CD4-positive, alpha-beta memory T cell (primary cell): ENCODE results near the gene BEND7. TPM values are rescaled to one million over a fixed set of nuclear protein-coding genes. Genes with fewer than 3 reads are reported as not detected.

Source experiments
- CTCF ChIA-PET: fragments of 350-600 bp; sonication (Branson Sonifier 250); formaldehyde crosslinking; loops from one replicate; lab custom pipeline; 2021; ENCODE audit warnings: inconsistent platforms; ENCODE audit not compliant: partially characterized antibody; lab: Charles Lee
- POLR2A ChIA-PET: fragments of 350-600 bp; sonication (Branson Sonifier 250); formaldehyde crosslinking; loops from one replicate; lab custom pipeline; 2021; ENCODE audit not compliant: partially characterized antibody; lab: Charles Lee
- DNase-seq, 5 donors: peaks; one replicate each; pipeline versions ENCODE4 v3.0.0 to v3.0.0-alpha.2; 2020 to 2022; ENCODE audit warnings: mixed read lengths in 1 of 5
- H3K27ac ChIP-seq: one replicate; pipeline ENCODE4 v1.7.0; 2013; ENCODE audit warnings: low read depth, low read length
- H3K27me3 ChIP-seq: 2 replicates; pipeline ENCODE4 v1.7.0; 2013; ENCODE audit warnings: mild to moderate bottlenecking, low read length, moderate library complexity; ENCODE audit not compliant: insufficient read depth
- H3K36me3 ChIP-seq: 2 replicates; pipeline ENCODE4 v1.7.0; 2013; ENCODE audit warnings: mild to moderate bottlenecking, low read length, moderate library complexity; ENCODE audit not compliant: insufficient read depth
- H3K4me1 ChIP-seq: 2 replicates; pipeline ENCODE4 v1.7.0; 2013; ENCODE audit warnings: mild to moderate bottlenecking, low read length, moderate library complexity; ENCODE audit not compliant: insufficient read depth
- H3K4me3 ChIP-seq, 2 donors: one replicate each; pipeline ENCODE4 v1.7.0; 2013; ENCODE audit warnings: low read length in 2 of 2, mild to moderate bottlenecking in 1 of 2
- H3K9me3 ChIP-seq, 2 donors: one replicate each; pipeline ENCODE4 v1.7.0; 2013; ENCODE audit warnings: low read length in 2 of 2, control low read depth in 1 of 2; ENCODE audit not compliant: control insufficient read depth in 1 of 2
- H3K27ac Mint-ChIP-seq, 7 donors: one replicate each; pipeline ENCODE4 v1.8.0; 2020 to 2021; ENCODE audit warnings: mixed read lengths in 7 of 7, mild to moderate bottlenecking in 6 of 7, inconsistent platforms in 3 of 7, moderate library complexity in 3 of 7
- H3K27me3 Mint-ChIP-seq, 2 donors: one replicate each; pipeline ENCODE4 v1.8.0; 2020 to 2021; ENCODE audit warnings: mixed read lengths in 2 of 2
- H3K36me3 Mint-ChIP-seq, 2 donors: one replicate each; pipeline ENCODE4 v1.8.0; 2020 to 2021; ENCODE audit warnings: mixed read lengths in 2 of 2, inconsistent platforms in 1 of 2, mild to moderate bottlenecking in 1 of 2
- H3K4me1 Mint-ChIP-seq, 4 donors: one replicate each; pipeline ENCODE4 v1.8.0; 2020 to 2021; ENCODE audit warnings: mixed read lengths in 4 of 4, mild to moderate bottlenecking in 1 of 4
- H3K4me3 Mint-ChIP-seq, 8 donors: one replicate each; pipeline ENCODE4 v1.8.0; 2020 to 2021; ENCODE audit warnings: mixed read lengths in 8 of 8, mild to moderate bottlenecking in 7 of 8, moderate library complexity in 6 of 8, inconsistent platforms in 3 of 8
- H3K9me3 Mint-ChIP-seq, 8 donors: one replicate each; pipeline ENCODE4 v1.8.0; 2020 to 2021; ENCODE audit warnings: mixed read lengths in 8 of 8, mild to moderate bottlenecking in 5 of 8, inconsistent platforms in 3 of 8, moderate library complexity in 1 of 8
- intact Hi-C: fragments of 100-400 bp; cut with micrococcal nuclease; formaldehyde crosslinking; loops from one replicate; pipeline ENCODE4 v1.15.1; 2023
- polyA plus RNA-seq, 2 donors: library from polyadenylated mRNA; unstranded; fragments of 300-500 nt; fragmentation: Illumina TruSeq; gene quantifications; one replicate each; pipeline ENCODE4 v1.2.3, GENCODE V29; 2021
- total RNA-seq, 2 experiments: library from RNA; stranded (reverse); gene quantifications; one replicate each; pipeline ENCODE4 v1.2.3, GENCODE V29; 2021

Gene BEND7
- total and polyA plus RNA-seq, 4 experiments from 2014 or later = not detected

DNA sequence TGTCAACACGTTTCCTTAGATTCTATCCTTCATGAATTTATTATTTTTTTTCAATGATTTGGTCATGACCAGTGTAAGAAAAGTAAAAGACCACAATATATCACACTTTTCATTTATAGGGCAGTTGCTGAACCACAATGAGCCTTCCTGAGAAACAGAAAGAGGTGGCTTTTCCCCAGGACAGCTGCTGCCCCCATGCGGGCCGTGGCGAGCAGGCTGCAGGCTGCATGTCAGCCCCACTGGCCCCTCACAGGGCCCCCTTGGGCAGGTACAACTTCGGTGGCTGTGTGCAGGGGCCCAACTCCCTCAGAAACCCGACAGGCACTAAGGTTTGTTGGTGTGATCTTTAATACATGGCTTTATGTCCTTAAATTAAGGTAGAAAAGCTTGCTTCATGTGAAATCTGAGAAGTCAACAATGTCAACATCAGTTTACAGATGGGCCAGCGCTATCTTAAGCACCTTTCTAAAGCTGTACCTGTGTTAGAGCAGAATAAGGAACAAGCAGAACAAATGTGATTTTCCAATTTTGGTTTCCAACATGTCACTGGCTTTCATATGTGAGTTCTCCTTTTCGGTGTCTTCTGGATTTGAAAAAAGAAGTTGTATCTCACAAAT lies 10.6 kb downstream of the BEND7 start:
- Histone ChIP-seq H3K27ac (no peak overlapping the region), H3K4me1 (no peaks in the 10 kb centered on the region), H3K27me3 (no peaks in the 10 kb centered on the region), H3K36me3 (no peaks in the 10 kb centered on the region), H3K4me3 (no peak overlapping the region), H3K9me3 (no peaks in the 10 kb centered on the region)
- Mint-ChIP-seq H3K27me3 (peaks cover 18 to 30% of the 10 kb centered on the region in 2 donors), H3K9me3 (no peaks in the 10 kb centered on the region), H3K4me3 (no peak overlapping the region), H3K36me3 (no peaks in the 10 kb centered on the region), H3K27ac (no peak overlapping the region), H3K4me1 (no peaks in the 10 kb centered on the region)
- ChIA-PET CTCF (interaction anchor here (0.9 kb wide), 1 partner anchor 18 kb away, joined by 3 read pairs; no protein-coding TSS in a partner anchor), POLR2A (no interaction called here)
- DNase-seq = no peak
- intact Hi-C loops = no loop called here

- H3K27me3 Mint-ChIP-seq = peaks cover 18 to 27% of the 10 kb centered on the region in 2 donors
- H3K27ac Mint-ChIP-seq = no peak overlapping the region
- CTCF ChIA-PET = no interaction called here
Measured at GRCh38 chr10:13517675-13518074, 11.1 kb downstream of the BEND7 start.

GRCh38 chr10:13516176-13516575 lies 12.6 kb downstream of the BEND7 start:
- ChIA-PET POLR2A (no interaction called here), CTCF (no interaction called here)
- Mint-ChIP-seq H3K27ac (no peak overlapping the region), H3K36me3 (no peaks in the 10 kb centered on the region), H3K4me3 (no peak overlapping the region), H3K4me1 (no peaks in the 10 kb centered on the region), H3K27me3 (peaks cover 14 to 24% of the 10 kb centered on the region in 2 donors), H3K9me3 (no peaks in the 10 kb centered on the region)
- intact Hi-C loops = no loop called here
- no peak overlapping the region for H3K4me3 ChIP-seq
- H3K9me3 ChIP-seq = no peaks in the 10 kb centered on the region
- no peak for DNase-seq
- H3K4me1 ChIP-seq = no peaks in the 10 kb centered on the region
- no peaks in the 10 kb centered on the region for H3K36me3 ChIP-seq
- no peaks in the 10 kb centered on the region for H3K27me3 ChIP-seq
- no peak overlapping the region for H3K27ac ChIP-seq

More at GRCh38 chr10:13517675-13518074, 11.1 kb downstream of the BEND7 start:
- no peaks in the 10 kb centered on the region for H3K36me3 ChIP-seq
- no peaks in the 10 kb centered on the region for H3K9me3 Mint-ChIP-seq
- H3K4me1 ChIP-seq = no peaks in the 10 kb centered on the region
- intact Hi-C loops = no loop called here
- H3K27me3 ChIP-seq = no peaks in the 10 kb centered on the region
- H3K9me3 ChIP-seq = no peaks in the 10 kb centered on the region
- POLR2A ChIA-PET = no interaction called here
- no peak overlapping the region for H3K4me3 Mint-ChIP-seq
- H3K4me1 Mint-ChIP-seq = no peaks in the 10 kb centered on the region
- H3K4me3 ChIP-seq = no peak overlapping the region
- no peak overlapping the region for H3K27ac ChIP-seq
- no peaks in the 10 kb centered on the region for H3K36me3 Mint-ChIP-seq
- DNase-seq = no peak

DNA sequence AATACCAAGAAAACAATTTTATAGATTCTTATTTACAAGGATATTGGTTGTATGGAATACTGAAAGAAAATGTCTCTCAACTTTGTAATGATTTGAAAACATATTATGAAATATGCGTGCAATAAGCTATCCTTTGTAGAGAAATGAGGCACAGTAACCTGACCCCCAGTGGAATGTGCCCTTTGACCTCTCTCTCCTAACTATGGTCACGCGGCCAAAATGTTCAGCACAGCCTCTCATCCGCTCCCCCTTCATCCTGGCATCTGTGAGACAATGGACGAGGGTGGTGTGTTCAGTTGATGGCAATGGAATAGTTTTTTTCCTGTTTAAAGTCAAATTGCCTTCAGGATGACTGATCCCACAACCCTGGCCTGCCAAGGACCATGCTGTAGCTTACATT lies 13.3 kb downstream of the BEND7 start:
- intact Hi-C loops = no loop called here
- Mint-ChIP-seq H3K27ac (no peak overlapping the region), H3K27me3 (peaks cover 12 to 22% of the 10 kb centered on the region in 2 donors), H3K36me3 (no peaks in the 10 kb centered on the region), H3K9me3 (no peaks in the 10 kb centered on the region), H3K4me3 (no peak overlapping the region), H3K4me1 (no peaks in the 10 kb centered on the region)
- H3K27me3 ChIP-seq = no peaks in the 10 kb centered on the region
- no peak overlapping the region for H3K4me3 ChIP-seq
- no peaks in the 10 kb centered on the region for H3K36me3 ChIP-seq
- POLR2A ChIA-PET = no interaction called here
- DNase-seq = no peak
- CTCF ChIA-PET = no interaction called here
- H3K27ac ChIP-seq = no peak overlapping the region
- H3K9me3 ChIP-seq = no peaks in the 10 kb centered on the region
- no peaks in the 10 kb centered on the region for H3K4me1 ChIP-seq

DNA sequence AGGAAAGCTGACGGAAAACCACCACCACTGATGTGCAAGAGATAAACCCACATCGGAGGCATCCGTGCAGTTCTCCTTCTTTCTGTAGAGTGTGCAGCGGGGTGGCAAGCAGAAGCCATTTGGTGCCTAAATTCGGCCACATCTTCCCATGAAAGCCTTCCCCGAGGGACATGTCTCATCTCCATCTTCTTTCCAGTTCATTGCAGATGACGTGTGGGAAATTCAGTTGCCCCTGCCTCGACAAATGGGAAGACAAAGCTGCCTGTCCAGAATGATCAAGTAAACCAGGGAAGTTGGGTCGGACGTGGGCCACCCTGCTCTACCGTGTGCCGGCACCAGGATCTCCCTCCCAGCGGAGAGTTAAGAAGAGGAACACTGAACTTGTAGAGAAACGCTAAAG lies 14.5 kb downstream of the BEND7 start:
- H3K4me3 ChIP-seq = no peak overlapping the region
- H3K9me3 Mint-ChIP-seq = no peaks in the 10 kb centered on the region
- no peaks in the 10 kb centered on the region for H3K9me3 ChIP-seq
- no peaks in the 10 kb centered on the region for H3K36me3 Mint-ChIP-seq
- H3K4me1 ChIP-seq = no peaks in the 10 kb centered on the region
- no peaks in the 10 kb centered on the region for H3K4me1 Mint-ChIP-seq
- no peaks in the 10 kb centered on the region for H3K36me3 ChIP-seq
- no peaks in the 10 kb centered on the region for H3K27me3 ChIP-seq
- no peak overlapping the region for H3K4me3 Mint-ChIP-seq
- DNase-seq = no peak
- ChIA-PET CTCF (interaction anchor here (1.7 kb wide), 1 partner anchor 10 kb away, joined by 5 read pairs; no protein-coding TSS in a partner anchor), POLR2A (no interaction called here)
- intact Hi-C loops = no loop called here
- no peak overlapping the region for H3K27ac Mint-ChIP-seq
- peaks cover 11 to 22% of the 10 kb centered on the region in 2 donors for H3K27me3 Mint-ChIP-seq
- H3K27ac ChIP-seq = no peak overlapping the region

- no peaks in the 10 kb centered on the region for H3K9me3 Mint-ChIP-seq
- no peak overlapping the region for H3K4me3 Mint-ChIP-seq
- ChIA-PET POLR2A (no interaction called here), CTCF (no interaction called here)
- Histone ChIP-seq H3K27me3 (no peaks in the 10 kb centered on the region), H3K4me3 (no peak overlapping the region), H3K36me3 (no peaks in the 10 kb centered on the region), H3K27ac (no peak overlapping the region), H3K9me3 (no peaks in the 10 kb centered on the region), H3K4me1 (no peaks in the 10 kb centered on the region)
- H3K36me3 Mint-ChIP-seq = no peaks in the 10 kb centered on the region
- H3K27me3 Mint-ChIP-seq = peaks cover 7 to 26% of the 10 kb centered on the region in 2 donors
- no peaks in the 10 kb centered on the region for H3K4me1 Mint-ChIP-seq
- intact Hi-C loops = no loop called here
- DNase-seq = no peak
- no peak overlapping the region for H3K27ac Mint-ChIP-seq
Measured at GRCh38 chr10:13512564-13512963, 16.2 kb downstream of the BEND7 start.

- Mint-ChIP-seq H3K27ac (no peak overlapping the region), H3K4me3 (no peak overlapping the region), H3K36me3 (no peaks in the 10 kb centered on the region), H3K9me3 (no peaks in the 10 kb centered on the region), H3K27me3 (peaks cover 10 to 27% of the 10 kb centered on the region in 2 donors), H3K4me1 (no peaks in the 10 kb centered on the region)
- no peaks in the 10 kb centered on the region for H3K9me3 ChIP-seq
- H3K4me1 ChIP-seq = no peaks in the 10 kb centered on the region
- H3K27me3 ChIP-seq = no peaks in the 10 kb centered on the region
- intact Hi-C loops = no loop called here
- no peak overlapping the region for H3K27ac ChIP-seq
- ChIA-PET CTCF (no interaction called here), POLR2A (no interaction called here)
- DNase-seq = no peak
- no peak overlapping the region for H3K4me3 ChIP-seq
- no peaks in the 10 kb centered on the region for H3K36me3 ChIP-seq
Measured at GRCh38 chr10:13511409-13511808, 17.4 kb downstream of the BEND7 start.
